HG02588 (cell line): ENCODE results near the gene ATP23.

Source experiments
- ATAC-seq: cut with Tn5 transposase; IDR thresholded peaks from one replicate; pipeline ENCODE4 v1.9.1; 2021; ENCODE audit warnings: mild to moderate bottlenecking, moderate library complexity; ENCODE audit not compliant: unreplicated experiment

ATP23 gene

DNA sequence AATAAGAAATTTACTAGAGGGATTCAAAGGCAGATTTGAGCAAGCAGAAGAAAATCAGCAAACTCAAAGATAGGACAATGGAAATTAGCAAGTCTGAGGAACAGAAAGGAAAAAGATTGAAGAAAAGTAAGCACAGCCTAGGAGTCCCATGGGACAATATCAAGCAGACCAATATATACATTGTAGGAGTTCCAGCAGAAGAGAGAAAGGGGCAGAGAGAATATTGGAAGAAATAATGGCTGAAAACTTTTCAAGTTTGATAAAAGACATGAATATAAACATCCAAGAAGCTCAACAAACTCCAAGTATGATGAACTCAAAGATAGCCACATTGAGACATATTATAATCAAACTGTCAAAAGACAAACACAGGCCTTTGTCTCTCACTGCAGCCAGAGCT lies 25.2 kb downstream of the ATP23 start:
- ATAC-seq = no peak

DNA sequence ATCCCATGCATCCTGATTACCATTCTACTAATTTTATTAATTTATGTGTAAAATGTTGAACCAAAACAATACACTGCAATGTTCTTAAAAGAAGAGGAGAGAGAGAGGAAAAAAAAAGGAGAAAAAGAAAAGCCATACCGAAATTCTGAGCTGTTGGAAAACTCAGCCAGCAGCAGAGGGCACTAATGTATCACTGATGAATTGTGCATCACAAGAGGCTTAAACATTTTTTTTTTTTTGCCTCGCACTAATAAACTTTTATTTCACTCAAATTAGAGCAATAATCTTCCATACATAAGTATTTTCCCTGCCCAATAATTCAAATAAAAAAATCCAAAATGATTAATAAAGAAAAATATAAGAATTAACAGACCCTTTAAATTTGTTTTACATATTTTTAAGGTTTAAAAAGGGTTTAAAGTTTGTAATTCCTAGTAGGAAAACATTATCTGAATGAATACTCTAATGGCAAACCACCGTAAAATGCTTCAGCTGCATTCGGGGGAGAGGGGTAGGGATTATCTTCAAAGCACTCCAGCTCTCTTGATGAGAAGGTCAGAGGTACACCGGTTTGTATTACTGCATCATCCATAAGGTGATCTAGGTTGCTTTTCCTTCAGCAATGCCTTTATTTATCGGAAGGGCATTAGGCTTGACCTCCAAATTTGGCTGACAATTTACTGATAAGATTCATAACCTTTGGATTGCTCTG lies 41.9 kb downstream of the ATP23 start:
- ATAC-seq = no peak

DNA sequence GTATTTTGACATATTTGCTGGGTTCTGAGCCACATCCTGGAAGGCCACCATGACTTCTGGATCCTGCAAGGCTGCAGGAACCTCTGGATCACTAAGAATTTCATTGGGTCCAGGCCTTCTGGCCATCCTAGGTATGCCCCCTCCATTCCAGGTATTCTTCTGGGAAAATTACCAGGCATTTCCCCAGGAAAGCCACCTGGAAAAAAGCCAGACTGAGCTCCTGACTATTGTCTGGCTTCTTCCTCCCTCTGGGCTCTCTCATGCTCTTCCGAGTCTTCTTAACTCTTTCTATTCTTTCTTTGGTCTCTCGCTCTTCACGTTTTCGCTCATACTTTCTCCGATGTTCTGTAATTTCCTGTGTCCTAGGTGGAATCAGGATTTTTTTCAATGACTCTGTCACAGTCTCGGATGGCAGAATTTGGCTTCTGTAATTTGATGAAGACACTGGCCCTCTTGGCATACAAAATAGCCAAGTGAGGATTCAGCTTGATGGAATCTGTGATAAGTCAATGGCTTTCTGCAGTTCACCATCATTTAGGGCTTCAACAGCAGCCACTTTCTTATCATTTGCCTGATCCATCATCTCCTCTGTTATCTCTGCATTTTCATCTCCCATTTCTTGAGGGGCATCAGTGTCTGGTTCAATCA lies 42.6 kb downstream of the ATP23 start:
- no peak for ATAC-seq

DNA sequence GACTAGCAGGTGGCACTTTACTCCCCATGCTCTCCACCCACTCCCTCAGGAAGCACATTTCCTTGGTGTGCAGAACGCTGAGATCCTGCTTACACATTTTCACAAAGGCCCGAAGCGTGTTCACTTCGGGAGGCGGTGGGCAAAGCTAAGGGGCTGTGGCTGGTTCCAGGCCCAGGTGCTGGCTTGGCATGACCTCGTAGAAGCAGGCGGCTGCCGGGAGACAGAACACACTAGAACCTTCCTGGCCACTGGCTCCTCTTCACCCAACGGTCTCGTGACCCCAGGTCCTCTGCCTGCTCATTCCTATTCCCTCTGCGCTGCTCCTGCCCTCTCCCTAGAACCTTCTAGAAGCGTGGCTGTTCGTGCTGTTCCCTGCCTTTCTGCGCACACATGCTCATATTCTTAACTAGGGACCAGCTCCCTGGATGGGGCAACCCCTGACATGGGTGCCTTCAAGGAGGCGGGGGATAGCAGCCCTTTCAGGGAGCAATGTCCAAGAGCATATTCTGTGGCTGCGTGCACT lies 43.3 kb downstream of the ATP23 start:
- no peak for ATAC-seq

DNA sequence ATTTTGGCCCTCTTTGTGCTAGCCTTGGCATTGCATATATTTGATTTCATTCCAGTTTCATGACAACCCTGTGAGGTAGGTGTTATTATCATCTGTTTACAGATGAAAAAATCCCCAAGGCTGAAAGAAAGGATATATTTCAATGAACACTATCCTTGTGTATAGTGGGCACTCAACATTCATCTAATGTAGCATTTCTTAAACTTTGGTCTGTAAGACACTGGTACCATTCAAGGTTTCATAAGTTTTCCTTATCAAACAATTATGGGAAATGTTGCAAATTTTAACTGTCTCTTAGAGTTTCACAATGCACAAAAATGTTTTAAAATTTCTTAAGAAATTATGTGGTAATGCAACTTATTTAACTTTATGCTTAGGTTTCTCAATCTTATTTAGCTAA lies 44.3 kb downstream of the ATP23 start:
- ATAC-seq = no peak

DNA sequence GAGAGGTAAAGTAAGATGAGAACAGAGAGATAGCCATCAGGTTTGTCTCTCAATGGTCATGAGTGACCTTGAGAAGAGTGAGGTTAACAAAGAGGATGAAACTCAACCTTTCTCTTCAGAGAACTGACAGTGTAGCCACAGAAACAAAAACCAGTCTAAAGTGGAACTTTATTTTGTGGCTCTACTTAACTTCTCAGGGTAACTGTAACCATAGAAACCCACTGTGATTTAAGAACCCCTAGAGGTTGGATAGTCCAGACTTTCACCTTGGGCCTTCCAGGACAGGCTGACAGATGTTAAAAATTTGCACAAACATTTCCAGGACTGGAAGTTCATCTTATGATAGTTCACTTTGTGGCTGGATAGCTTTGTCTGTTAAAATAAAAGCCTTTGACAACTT lies 48.5 kb downstream of the ATP23 start:
- no peak for ATAC-seq

DNA sequence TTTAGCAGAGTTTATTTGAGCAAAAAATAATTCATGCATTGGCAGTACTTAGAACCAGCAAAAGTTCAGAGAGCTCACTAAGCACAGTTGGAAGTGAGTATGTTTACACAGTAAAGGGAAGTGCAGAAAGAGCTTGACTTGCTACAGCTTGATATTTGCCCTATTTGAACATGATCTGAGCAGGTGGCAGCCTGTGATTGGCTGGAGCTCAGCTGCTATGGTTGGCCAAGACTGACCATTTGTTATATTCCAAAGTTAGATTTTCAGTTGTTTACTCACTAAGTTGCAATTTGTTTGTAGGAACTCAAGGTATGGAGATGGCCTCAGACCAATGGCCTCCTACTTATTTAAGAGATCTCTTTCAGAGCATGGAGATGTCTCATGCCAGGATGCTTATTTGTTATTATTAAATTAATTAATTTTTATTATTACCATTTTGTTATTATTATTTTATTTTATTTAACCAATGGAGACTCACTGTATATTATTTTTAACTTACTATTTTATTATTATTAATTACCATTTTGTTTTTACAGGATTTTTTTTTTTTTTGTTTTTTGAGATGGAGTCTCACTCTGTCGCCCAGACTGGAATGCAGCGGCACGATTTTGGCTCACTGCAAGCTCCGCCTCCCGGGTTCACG lies 49.0 kb downstream of the ATP23 start:
- ATAC-seq = no peak

DNA sequence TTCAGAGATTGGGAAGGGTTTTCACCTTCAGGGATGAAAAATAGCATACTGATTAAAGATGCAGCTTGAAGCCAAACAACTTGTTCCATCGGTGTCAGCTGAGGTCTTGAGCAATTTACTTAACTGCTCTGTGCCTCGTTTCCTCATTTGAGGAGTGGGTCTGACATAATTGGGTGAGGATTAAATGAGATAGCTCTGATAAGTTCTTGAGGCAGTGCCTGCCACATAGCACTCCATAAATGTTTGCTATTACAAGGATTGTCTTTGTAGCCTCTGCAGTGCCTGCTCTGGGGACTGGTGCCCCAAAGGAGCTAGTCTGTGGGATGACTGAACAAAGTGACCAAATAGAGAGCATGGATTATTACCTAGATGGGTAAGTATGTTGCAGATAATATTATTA lies 50.6 kb downstream of the ATP23 start:
- ATAC-seq = no peak

DNA sequence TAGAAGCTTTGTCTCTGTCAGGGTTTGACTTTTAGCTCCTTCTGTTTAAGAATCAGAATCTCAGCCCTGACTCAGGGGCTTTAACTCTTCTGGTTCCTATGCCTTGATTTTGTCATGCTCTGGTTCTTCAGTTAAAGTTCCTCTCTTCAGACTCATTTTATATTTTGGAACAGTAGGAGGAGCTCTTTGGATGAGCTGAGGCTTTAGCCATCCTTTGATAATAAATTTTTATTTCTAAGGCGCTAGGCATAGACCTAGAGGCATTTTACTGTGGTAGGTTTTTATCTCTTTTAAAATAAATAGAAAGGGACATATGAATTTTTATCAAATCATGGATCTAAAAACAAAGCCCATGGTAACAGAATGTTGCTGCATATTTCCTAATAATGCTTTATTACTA lies 51.7 kb downstream of the ATP23 start:
- no peak for ATAC-seq

DNA sequence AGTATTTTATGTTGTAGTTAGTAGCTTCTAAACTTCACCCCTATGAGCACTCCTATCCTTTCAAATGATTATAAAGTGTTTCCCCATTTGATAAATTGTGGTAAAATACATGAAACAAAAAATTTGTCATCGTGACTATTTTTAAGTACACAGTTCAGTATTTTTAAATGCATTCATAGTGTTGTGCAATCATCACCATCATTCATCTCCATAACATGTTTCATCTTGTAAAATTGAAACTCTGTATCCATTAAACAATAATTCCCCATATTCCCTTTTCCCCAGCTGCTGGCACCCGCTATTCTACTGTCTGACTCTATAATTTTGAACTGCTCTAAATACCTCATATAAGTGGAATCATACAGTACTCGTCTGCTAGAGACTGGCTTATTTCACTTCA lies 52.5 kb downstream of the ATP23 start:
- ATAC-seq = no peak

DNA sequence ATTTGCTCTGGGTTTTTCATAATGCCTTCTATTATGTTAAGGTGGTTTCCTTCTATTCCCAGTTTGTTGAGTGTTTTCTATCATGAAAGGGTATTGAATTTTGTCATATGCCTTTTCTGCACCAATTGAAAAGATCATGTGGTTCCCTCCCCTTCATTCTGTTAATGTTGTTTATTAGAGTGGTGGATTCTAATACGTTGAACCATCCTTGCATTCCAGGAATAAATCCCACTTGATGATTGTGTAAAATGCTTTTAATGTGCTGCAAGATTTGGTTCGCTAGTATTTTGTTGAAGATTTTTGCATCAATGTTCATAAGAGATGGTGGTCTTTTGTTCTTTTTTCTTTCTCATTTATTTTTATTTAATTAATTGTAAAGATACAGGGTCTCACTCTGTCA lies 55.2 kb downstream of the ATP23 start:
- no peak for ATAC-seq

DNA sequence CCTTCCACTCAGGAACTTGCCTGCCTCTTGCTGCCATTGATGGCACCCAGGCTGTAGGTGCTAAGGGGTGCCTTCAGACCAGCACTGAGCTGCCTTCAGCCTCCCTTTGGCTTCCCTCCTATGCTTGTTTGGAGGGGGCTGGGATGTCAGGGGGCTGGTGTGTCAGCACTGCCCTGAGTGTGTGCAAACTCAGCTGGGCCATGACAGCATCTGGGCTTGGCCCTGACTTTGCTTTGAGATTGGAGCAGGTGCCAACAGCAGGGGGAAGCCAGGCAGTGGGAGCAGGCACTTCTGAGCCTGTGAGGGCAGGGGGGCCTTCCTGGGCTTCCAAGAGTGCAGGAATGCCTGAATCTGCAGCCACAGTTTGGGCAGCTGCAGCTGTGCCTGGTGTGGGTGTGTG lies 56.9 kb downstream of the ATP23 start:
- no peak for ATAC-seq

DNA sequence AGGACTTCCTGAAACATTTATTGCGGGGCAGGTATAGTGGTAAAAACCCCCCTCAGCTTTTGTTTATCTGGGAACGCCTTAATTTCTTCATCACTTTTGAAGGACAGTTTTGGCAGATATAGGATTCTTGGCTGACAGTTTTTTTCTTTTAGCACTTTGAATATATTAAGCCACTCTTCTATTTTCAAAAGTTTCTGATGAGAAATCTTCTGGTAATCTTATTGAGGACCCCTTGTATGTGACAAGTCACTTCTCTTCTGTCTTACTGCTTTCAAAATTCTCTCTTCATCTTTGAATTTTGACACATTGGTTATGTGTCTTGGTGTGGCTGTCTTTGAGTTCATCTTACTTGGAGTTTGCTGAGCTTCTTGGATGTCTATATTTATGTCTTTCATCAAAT lies 59.1 kb downstream of the ATP23 start:
- ATAC-seq = no peak

DNA sequence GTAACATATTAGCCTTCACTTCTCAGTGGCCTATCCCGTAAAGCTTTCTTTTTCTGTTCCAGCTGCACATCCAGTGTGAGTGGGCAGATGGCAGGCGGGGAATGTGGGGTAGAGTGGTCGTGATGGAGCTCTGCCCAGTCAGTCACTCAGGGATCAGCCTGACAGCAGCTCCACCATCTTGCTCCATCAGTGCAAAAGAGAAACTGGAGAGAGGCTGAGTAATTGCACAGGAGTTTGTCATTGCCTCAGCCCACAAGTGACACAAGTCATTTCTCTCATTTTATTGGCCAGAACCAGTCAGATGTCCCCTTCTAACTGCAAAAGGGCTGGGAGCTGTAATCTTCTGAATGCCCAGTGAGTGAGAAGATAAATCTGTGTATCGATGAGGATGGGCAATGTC lies 66.5 kb downstream of the ATP23 start:
- no peak for ATAC-seq

DNA sequence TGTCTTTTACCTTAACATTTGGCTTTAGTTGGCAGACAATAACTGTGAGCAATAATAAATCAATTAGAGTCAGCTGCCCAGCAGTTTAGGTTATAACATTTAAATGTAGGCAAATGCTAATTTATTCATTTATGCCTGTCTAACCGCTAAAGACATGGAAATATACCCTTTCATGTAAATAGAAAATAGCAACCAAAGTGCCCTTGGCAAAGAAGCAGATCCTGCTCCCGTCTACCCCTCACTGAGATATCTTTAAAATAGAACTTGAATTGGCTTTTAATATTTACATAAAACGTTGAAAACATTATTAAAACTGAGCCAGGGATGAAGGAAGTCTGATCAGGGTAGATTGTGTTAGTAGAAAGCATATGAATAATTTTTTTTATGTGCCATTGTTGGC lies 67.3 kb downstream of the ATP23 start:
- ATAC-seq = no peak
